Retinal pigment epithelial cell (primary cell): ENCODE measurements around the gene EXOSC9.

Source experiments
- DNase-seq: peaks from one replicate; pipeline ENCODE4 v3.0.0-alpha.2; 2010; ENCODE audit warnings: low read depth
- H3K4me3 ChIP-seq: 2 replicates; pipeline ENCODE4 v1.5.1; 2011; ENCODE audit warnings: mild to moderate bottlenecking, low read length, control low read depth, moderate library complexity
- CTCF ChIP-seq: conservative IDR thresholded peaks from 2 replicates; pipeline ENCODE4 v1.5.1; 2011; ENCODE audit warnings: low read depth, low read length, control low read depth, inconsistent platforms

EXOSC9 gene

GRCh38 chr4:121765971-121766538 is 35.1 kb upstream of the EXOSC9 start:
- TF ChIP-seq CTCF, result no peak
- H3K4me3 ChIP-seq, result peak overlapping the region; percentile 68
- DNase-seq, result no peak

GRCh38 chr4:121767166-121767565 is 34.0 kb upstream of the EXOSC9 start:
- no peak for DNase-seq
- no peak for TF ChIP-seq CTCF
- H3K4me3 ChIP-seq, result no peak overlapping the region

- no peak overlapping the region for H3K4me3 ChIP-seq
- DNase-seq, result no peak
- no peak for TF ChIP-seq CTCF
Measured at GRCh38 chr4:121769341-121769740, 31.8 kb upstream of the EXOSC9 start.

DNA sequence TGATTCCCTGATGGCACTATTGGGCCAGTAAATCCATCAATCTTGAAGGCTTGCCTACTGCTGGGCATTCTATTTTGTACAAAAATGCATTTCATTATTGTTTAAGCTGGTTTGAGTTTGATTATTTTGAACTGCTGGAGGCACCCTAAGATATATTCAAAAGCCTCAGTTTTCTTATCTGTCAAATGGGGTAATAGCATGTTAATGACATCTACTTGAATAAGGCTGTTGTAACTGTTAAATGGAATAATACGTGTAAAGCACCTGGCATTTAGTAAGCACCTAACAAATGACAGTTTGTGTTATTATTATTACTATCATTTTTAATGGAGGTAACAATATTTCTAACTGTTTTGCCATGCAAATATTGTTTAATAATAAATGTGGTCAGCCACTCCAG is 29.3 kb upstream of the EXOSC9 start:
- TF ChIP-seq CTCF, result no peak
- H3K4me3 ChIP-seq, result no peak overlapping the region
- no peak for DNase-seq

- no peak for DNase-seq
- no peak for TF ChIP-seq CTCF
- H3K4me3 ChIP-seq, result no peak overlapping the region
Measured at GRCh38 chr4:121773883-121774282, 27.2 kb upstream of the EXOSC9 start.

DNA sequence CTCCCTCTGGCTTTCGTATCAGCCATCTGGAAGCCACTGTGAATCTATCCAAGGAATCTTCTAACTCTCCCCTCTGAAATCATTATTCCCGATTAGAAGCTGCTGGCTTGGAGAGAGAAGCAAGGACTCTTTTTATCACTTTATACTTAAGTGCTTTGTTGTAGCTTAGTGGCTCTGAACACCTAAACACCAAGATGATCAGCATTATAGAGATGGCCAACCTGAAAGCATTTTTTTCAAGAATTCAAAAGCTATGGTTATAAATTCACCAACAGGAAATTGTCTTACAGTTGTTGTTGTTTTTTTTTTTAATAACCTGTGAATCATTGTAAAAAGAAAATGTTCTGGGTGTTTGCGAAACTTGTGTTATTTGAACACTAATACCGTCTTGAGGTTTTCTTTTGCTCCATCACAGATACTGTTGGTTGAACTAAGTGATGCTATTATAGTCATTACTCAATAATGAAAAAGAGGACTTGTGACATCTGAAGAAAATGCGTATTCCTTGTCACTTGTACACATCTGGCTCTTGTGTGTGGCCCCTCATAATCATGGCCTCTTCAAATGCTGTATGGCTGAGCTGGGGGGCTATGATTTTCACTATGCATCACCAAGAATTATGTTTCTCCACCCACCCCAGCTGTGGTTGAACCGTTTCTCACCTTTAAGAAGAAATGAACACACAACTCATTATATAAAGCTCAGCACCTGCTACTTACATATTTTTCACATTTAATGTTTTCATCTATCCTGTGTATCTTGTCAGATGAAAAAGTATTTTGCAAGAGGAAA is 24.3 kb upstream of the EXOSC9 start:
- no peak for TF ChIP-seq CTCF
- H3K4me3 ChIP-seq, result no peak overlapping the region
- no peak for DNase-seq

GRCh38 chr4:121777625-121778024 is 23.5 kb upstream of the EXOSC9 start:
- peak; percentile 78 for DNase-seq
- TF ChIP-seq CTCF, result no peak

More at GRCh38 chr4:121777625-121778024, 23.5 kb upstream of the EXOSC9 start:
- no peak overlapping the region for H3K4me3 ChIP-seq
